Measurements from ENCODE around the gene MPC2.
"Not testable (repeated sequence)": the region's sequence is repeated elsewhere in the genome, so short reads cannot be mapped to it uniquely, and the experiment has no call there.

MPC2 gene

DNA sequence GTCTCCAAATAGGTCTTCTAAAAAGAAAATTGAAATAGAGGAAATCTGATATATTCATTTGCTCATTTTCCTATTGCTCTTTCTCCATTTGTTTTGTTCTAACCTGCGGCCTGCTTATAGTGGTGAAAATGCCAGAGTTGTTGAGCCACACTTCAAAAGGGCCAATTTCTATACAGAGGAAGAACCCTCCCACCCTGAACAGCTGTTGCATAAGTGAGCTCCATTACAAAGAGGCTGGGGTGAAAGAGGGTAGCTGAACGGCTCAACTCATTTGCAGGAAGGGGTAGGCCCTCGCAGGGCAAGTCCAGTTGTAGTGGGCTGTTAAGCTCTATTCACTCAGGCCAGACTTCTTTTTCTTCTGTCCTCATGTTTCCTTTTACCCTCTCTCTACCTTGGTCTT, 31.7 kb downstream of the MPC2 start:
- DNase-seq (ENCODE audit: low read depth, low spot score): peak; percentile 22

- DNase-seq (ENCODE audit: low read depth, low spot score): peak; percentile 27
Measured at GRCh38 chr1:167904652-167905130, 32.2 kb downstream of the MPC2 start.

- no peak for DNase-seq (ENCODE audit: low read depth, low spot score)
Measured at GRCh38 chr1:167900907-167901306, 36.0 kb downstream of the MPC2 start.

GRCh38 chr1:167899253-167899681, 37.6 kb downstream of the MPC2 start:
- peak; percentile 58 for DNase-seq (ENCODE audit: low read depth, low spot score)

- DNase-seq (ENCODE audit: low read depth, low spot score): no peak
Measured at GRCh38 chr1:167898578-167899222, 38.2 kb downstream of the MPC2 start.

GRCh38 chr1:167893798-167894197, 43.1 kb downstream of the MPC2 start:
- DNase-seq (ENCODE audit: low read depth, low spot score): no peak

GRCh38 chr1:167890400-167890799, 46.5 kb downstream of the MPC2 start:
- DNase-seq (ENCODE audit: low read depth, low spot score): no peak

DNA sequence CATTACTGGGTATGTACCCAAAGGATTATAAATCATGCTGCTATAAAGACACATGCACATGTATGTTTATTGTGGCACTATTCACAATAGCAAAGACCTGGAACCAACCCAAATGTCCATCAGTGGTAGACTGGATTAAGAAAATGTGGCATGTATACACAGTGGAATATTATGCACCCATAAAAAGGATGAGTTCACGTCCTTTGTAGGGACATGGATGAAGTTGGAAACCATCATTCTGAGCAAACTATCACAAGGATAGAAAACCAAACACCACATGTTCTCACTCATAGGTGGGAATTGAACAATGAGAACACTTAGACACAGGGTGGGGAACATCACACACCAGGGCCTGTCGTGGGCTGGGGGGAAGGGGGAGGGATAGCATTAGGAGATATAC, 49.7 kb downstream of the MPC2 start:
- not testable (repeated sequence) for DNase-seq (ENCODE audit: low read depth, low spot score)

DNA sequence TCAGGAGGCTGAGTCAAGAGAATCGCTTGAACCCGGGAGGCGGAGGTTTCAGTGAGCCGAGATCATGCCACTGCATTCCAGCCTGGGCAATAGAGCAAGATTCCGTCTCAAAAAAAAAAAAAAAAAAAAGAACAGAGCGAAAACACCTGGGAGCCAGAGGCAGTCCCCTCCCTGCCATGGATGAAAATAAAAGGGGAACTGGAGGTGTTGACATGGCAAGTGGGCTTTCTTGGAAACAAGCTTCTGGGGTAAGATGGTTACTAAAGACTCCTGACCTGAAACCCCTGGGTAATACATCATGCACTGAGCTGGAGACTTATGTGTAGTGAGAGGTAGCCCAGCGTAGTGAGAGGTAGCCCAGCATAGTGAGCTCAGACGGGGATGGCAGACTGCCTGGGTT, 54.5 kb downstream of the MPC2 start:
- DNase-seq (ENCODE audit: low read depth, low spot score): no peak

DNA sequence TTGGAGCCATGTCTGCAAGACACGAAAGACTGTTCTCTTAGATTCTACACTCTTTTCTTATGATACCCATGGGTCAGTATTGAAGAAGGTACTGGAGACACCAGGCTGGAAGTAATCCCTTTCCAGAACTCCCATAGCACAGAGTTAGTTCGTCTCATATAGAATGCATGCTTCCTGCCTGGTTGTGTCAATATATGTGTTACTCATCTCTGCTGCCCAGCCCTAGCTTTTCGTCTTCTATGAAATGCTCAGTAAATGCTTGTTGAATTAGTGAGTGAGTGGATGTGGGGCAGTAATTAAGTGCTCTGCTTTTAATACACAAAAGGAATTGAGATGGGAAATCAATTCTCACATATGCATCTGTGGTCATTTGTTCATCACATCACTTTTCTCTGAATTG, 55.1 kb downstream of the MPC2 start:
- DNase-seq (ENCODE audit: low read depth, low spot score): peak; percentile 5

- DNase-seq (ENCODE audit: low read depth, low spot score): peak; percentile 35
Measured at GRCh38 chr1:167881069-167881468, 55.8 kb downstream of the MPC2 start.

- DNase-seq (ENCODE audit: low read depth, low spot score): peak; percentile 28
Measured at GRCh38 chr1:167880580-167881021, 56.3 kb downstream of the MPC2 start.

GRCh38 chr1:167879508-167879907, 57.4 kb downstream of the MPC2 start:
- no peak for DNase-seq (ENCODE audit: low read depth, low spot score)

DNA sequence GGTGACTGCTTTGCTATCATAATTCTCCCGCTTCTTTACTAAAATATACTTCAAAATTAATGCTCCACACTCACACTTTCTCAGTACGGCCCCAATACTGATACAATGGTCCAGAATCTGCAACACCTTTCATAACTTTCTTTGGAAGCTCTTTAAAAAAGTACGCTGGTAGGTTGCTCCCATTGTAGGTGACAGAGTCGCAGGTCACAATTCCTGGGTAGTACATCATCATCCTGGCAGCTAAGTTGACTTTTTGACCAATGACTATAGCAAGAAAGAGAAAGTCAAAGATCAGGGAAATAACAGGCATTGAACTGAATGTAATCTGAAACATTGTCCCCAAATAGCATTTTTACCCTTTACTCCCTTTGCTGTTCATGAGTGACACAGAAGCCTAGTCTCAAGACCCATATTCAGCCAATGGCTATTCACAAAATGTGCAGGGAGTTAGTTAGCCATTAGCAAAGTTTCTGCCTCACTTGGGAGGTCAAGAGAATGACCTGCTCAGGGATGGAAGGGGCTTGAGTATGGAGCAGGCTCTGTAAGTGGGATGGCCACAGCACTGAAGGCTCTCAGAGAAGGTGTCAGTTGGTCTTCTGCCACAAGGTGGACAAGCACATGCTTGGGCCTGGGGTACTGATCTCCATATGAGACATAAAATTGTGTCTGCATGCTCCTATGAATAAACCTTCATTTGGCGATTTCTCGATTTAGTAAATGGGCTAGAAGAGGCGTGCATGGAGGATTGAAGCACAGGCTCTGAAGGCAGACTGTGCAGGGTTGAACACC, 58.3 kb downstream of the MPC2 start:
- DNase-seq (ENCODE audit: low read depth, low spot score): no peak

DNA sequence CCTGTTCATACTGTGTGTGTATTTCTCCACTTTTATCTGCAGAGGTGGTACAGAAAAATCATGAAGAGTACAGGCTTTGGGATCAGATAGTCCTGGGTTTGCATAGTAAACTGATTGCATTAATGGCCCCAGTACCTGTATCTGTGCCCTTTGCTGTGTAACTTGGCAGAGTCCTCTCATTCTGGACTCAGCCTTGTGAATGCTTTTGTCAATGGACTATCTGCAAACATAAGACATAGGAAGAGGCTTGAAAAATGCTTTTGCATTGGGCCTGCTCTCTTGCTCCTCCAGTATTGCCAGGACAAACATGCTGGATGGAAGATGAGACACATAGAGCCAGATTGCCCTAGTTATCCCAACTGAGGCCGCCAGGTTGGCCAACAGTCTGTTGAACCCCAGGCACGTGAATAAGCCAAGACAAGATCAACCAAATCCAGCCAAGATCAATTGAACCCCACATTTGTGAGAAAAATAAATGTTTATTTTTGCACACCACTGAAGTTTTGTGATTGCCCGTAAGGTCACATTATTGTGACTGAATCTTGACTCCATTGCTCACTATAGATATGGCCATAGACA, 60.2 kb downstream of the MPC2 start:
- DNase-seq (ENCODE audit: low read depth, low spot score): no peak

DNA sequence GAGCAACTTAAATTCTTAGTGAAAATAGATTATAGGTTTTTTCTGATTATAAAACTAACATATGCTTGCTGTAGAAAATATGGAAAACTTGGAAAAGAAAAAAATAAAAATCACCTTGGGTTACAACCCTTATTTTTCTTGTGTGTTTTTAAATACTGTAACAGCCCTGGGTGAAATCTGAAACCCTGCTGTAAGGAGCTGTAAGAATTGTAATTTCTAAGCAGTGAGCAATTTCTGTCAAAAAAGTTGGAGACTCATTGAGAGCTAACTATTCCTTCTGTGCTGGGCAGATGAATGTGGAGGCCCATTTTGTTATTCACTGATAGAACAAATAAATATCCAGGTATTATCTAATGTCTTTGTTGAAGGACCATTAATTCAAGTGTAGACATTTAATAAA, 65.5 kb downstream of the MPC2 start:
- peak; percentile 23 for DNase-seq (ENCODE audit: low read depth, low spot score)

DNA sequence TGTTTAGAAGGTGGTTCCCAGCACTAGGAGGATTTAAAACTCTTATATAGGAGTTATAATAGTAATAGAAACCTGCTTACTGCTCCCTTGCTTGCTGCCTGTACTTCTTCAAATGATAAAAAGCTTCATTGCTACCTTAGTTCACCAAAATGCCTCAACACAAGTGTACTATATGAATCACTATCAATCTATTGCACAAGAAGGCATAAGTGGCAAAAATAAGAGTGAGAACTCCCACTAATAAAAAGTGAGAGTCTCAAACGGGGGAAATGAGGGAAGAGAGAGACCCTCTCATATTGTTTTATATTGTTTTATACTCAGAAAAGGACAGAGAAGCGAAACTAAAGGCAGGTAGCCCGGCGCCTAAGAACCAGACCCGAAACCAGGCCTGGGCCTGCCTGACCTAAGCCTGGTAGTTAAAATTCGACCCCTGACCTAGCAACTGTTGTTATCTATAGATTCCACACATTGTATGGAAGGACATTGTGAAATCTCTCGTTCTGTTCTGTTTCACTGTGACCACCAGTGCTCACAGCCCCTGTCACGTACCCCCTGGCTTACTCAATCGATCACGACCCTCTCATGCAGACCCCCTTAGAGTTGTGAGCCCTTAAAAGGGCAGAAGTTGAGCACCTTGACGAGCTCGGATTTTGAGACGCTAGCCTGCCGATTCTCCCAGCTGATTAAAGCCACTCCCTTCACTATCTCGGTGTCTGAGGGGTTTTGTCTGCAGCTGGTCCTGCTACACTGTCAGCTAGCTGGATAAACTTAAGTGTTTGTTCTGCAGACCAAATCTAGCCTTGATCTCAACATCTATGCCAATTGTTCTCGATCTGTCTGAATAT, 67.5 kb downstream of the MPC2 start:
- not testable (repeated sequence) for DNase-seq (ENCODE audit: low read depth, low spot score)

GRCh38 chr1:167866739-167867414, 70.0 kb downstream of the MPC2 start:
- DNase-seq (ENCODE audit: low read depth, low spot score): not testable (repeated sequence)
